Common myeloid progenitor, CD34-positive (primary cell): ENCODE measurements around the gene DDRGK1.
A peak's percentile ranks its signal among the peaks of the same experiment; 100 is the strongest.

Experiments used
- CTCF ChIA-PET: fragments of 350-600 bp; sonication (Branson Sonifier 250); formaldehyde crosslinking; loops from one replicate; lab custom pipeline; 2021; ENCODE audit warnings: antibody characterized with exemption; lab: Charles Lee
- POLR2A ChIA-PET: fragments of 350-600 bp; sonication (Branson Sonifier 250); formaldehyde crosslinking; loops from one replicate; lab custom pipeline; 2021; ENCODE audit warnings: antibody characterized with exemption; lab: Charles Lee
- DNase-seq, 3 donors: peaks; one replicate each; pipeline versions ENCODE4 v3.0.0 to v3.0.0-alpha.2; 2013
- H3K27ac ChIP-seq, 2 experiments: 1 replicate in 1 of 2; 2 replicates in 1 of 2; pipeline ENCODE4 v1.7.0; 2013; ENCODE audit warnings: inconsistent platforms in 2 of 2, low read length in 2 of 2, mild to moderate bottlenecking in 2 of 2, low read depth in 1 of 2, moderate library complexity in 1 of 2; ENCODE audit not compliant: severe bottlenecking in 2 of 2, insufficient read depth in 1 of 2, poor library complexity in 1 of 2
- H3K27me3 ChIP-seq, 5 experiments: replicated peaks in 2 of 5; 1 replicate in 3 of 5; 2 replicates in 2 of 5; pipeline versions ENCODE4 v1.6.1 to v1.7.0; 2013; ENCODE audit warnings: low read length in 4 of 5, mild to moderate bottlenecking in 2 of 5, moderate library complexity in 2 of 5, inconsistent platforms in 1 of 5; ENCODE audit not compliant: insufficient read depth in 5 of 5, control insufficient read depth in 4 of 5
- H3K36me3 ChIP-seq, 4 experiments: 1 replicate in 2 of 4; 2 replicates in 2 of 4; pipeline versions ENCODE4 v1.6.1 to v1.7.0; 2013; ENCODE audit warnings: low read length in 3 of 4, control low read depth in 1 of 4, mild to moderate bottlenecking in 1 of 4; ENCODE audit not compliant: control insufficient read depth in 4 of 4, insufficient read depth in 4 of 4
- H3K4me1 ChIP-seq, 4 experiments: 1 replicate in 3 of 4; 2 replicates in 1 of 4; pipeline versions ENCODE4 v1.6.1 to v1.7.1; 2013; ENCODE audit warnings: low read length in 3 of 4, mild to moderate bottlenecking in 3 of 4, control low read depth in 1 of 4, inconsistent platforms in 1 of 4, moderate library complexity in 1 of 4; ENCODE audit not compliant: control insufficient read depth in 4 of 4, insufficient read depth in 4 of 4; ENCODE audit errors: control extremely low read depth in 1 of 4
- H3K4me3 ChIP-seq, 7 experiments: 1 replicate in 4 of 7; 2 replicates in 3 of 7; pipeline versions ENCODE4 v1.5.1 to v1.7.0; 2013; ENCODE audit warnings: mild to moderate bottlenecking in 7 of 7, low read length in 6 of 7, moderate library complexity in 6 of 7, inconsistent platforms in 2 of 7, low read depth in 2 of 7, control low read depth in 1 of 7; ENCODE audit not compliant: insufficient read depth in 4 of 7, control insufficient read depth in 1 of 7; ENCODE audit errors: extremely low read depth in 1 of 7
- H3K9me3 ChIP-seq, 5 experiments: 1 replicate in 4 of 5; 2 replicates in 1 of 5; pipeline versions ENCODE4 v1.6.1 to v1.7.1; 2013; ENCODE audit warnings: low read length in 4 of 5, mild to moderate bottlenecking in 2 of 5, inconsistent platforms in 1 of 5, low read depth in 1 of 5, moderate library complexity in 1 of 5; ENCODE audit not compliant: control insufficient read depth in 4 of 5, insufficient read depth in 2 of 5; ENCODE audit errors: control extremely low read depth in 1 of 5
- WGBS: methylation state at CpG from one replicate; pipeline ENCODE4 v1.1.5; 2013; ENCODE audit not compliant: insufficient coverage; 5-methylcytosine and 5-hydroxymethylcytosine counted together

Gene DDRGK1

DNA sequence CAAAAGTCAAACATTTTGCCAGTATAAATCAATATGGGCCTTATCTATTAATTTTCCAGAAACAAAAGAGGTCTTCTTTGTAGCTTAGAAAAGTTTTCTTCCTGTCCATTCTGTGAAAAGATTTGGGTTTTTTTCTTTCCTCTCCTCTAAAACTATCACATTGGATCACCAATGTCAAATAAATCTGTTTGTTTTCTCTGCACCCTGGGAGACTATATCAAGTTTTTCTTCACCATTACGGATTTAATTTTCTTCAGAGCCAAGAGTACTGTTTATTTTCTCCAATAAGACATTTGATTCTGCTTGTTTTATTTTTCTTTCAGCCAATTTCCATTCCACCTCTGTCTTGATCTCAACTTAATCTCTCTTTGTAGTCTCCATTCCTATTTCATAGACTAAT lies 29.2 kb downstream of the DDRGK1 start:
- Histone ChIP-seq H3K27ac (no peak overlapping the region), H3K4me3 (no peak overlapping the region), H3K27me3 (peaks cover 4 to 29% (median 22%) of the 10 kb centered on the region in 5 experiments), H3K9me3 (no peaks in the 10 kb centered on the region), H3K36me3 (no peaks in the 10 kb centered on the region), H3K4me1 (peaks cover 0 to 20% (median 17%) of the 10 kb centered on the region in 4 experiments)
- DNase-seq = no peak
- 80% methylated on average over 1 of the region's 1 CpG for WGBS
- ChIA-PET CTCF (interaction anchor here (1.4 kb wide), 1 partner anchor 10 kb away, joined by 4 read pairs; no protein-coding TSS in a partner anchor), POLR2A (no interaction called here)

- POLR2A ChIA-PET = no interaction called here
- CTCF ChIA-PET = interaction anchor here (1.4 kb wide), 1 partner anchor 9 kb away, joined by 4 read pairs; no protein-coding TSS in a partner anchor
- peak in 2 of 3 donors; percentile 35 to 45 for DNase-seq
Observed at GRCh38 chr20:3174442-3175261, 29.8 kb downstream of the DDRGK1 start.

DNA sequence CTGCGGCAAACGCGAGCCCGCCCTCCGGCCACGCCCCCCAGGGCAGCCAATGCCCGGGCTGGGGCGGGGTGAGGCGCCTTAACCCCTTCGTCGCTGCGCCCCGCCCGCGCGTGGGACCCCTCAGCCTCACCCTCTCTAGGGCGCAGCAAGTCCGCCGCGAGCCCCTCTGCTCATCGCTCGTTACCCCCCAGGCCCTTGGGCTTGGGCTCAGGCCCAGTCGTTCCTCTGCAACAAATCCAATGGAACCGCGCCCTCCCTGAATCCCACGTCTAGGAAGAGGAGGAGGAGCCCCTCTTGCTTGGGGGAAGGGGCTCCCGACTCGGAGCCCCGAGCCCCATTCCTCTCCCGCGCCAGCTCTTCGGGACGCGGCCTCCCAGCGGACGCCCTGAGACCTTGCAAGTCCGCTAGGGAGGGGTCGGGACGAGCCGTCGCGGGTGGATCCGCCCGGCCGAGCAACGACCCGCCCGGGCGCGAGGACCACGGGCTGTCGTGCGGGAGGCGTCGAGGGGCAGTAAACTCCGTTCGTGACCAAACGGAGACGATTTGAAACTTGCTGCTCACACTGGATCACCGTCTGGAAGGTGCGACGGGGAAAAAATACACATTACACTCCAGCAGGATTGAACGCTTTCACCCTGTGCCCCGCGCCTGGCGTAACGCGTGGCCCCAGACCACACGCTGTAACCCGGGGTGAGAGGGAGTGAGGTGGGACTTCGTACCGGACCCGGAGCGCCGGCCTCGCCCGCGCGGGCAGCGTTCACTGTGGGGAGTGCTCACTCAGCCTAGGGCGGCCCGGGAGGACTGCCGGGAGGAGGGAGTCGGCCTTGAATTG lies 30.7 kb downstream of the DDRGK1 start:
- peak; percentile 44 to 87 (median 78) for DNase-seq
- ChIA-PET CTCF (no interaction called here), POLR2A (no interaction called here)
- Histone ChIP-seq H3K36me3 (no peaks in the 10 kb centered on the region), H3K27me3 (peaks cover 8 to 33% (median 24%) of the 10 kb centered on the region in 5 experiments), H3K27ac (no peak overlapping the region), H3K4me3 (peak overlapping the region; percentile 13 to 87 (median 75)), H3K9me3 (no peaks in the 10 kb centered on the region), H3K4me1 (peaks cover 0 to 20% (median 17%) of the 10 kb centered on the region in 4 experiments)
- 2% methylated on average over 81 of the region's 84 CpGs for WGBS

More at GRCh38 chr20:3174442-3175261, 29.8 kb downstream of the DDRGK1 start:
- H3K4me3 ChIP-seq = peak overlapping the region in 4 of 7 experiments; percentile 75 to 87 (median 79)
- no peaks in the 10 kb centered on the region for H3K36me3 ChIP-seq
- H3K9me3 ChIP-seq = no peaks in the 10 kb centered on the region
- peaks cover 4 to 29% (median 22%) of the 10 kb centered on the region in 5 experiments for H3K27me3 ChIP-seq
- no peak overlapping the region for H3K27ac ChIP-seq
- peaks cover 0 to 20% (median 17%) of the 10 kb centered on the region in 4 experiments for H3K4me1 ChIP-seq
- 17% methylated on average over 3 of the region's 13 CpGs for WGBS

DNA sequence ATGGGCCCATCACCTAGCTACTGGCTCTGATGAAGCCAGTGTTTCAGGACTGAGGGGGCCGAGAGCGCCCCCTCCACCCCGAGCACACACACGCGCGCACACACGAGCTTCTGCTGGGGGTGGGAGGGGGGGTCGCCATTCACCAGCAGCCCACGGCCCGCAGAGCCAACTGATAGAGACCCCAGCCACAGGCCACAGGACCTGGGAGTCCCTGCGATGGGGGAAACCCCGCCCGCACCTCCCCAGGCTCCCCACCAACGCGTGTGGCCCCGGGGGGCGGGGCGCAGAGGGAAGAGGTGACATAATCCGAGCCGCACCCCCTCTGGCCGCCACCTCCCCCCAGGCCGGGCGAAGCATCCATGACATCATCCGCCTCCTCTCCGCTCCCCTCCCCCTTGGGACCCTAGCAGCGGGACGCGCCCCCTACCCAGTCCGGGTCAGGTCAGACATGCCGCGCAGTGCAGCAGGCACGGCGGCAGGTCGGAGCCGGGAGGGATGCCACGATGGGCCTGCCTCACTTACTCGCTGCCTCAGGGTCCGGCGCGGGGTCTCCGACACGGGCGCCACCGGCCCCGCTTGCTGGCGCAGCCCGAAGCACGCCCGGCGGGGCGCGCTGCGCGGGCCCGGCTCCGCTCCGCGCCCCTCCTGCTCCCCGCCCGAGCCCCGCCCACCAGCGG lies 31.4 kb downstream of the DDRGK1 start, which contains the start of gene LZTS3:
Gene LZTS3 (minus strand): TSS at position 617 of the 677 bp plus-strand sequence. CDS start 6,386 bp downstream, outside the sequence.
- peak within 1 kb of the TSS; percentile 13 to 87 (median 78) for H3K4me3 ChIP-seq
- H3K9me3 ChIP-seq = no peaks in the 10 kb centered on the region
- H3K27me3 ChIP-seq = peaks cover 12 to 40% (median 27%) of the 10 kb centered on the region in 5 experiments
- ChIA-PET POLR2A (no interaction called here), CTCF (interaction anchor here (1.0 to 1.6 kb wide), 4 partner anchors 12 to 127 kb away, joined by 3 to 5 read pairs (median 3); partner anchors contain the start of genes FASTKD5, MRPS26 and UBOX5)
- no peaks in the 10 kb centered on the region for H3K36me3 ChIP-seq
- peak within 1 kb of the TSS in 1 of 2 experiments; percentile 70 for H3K27ac ChIP-seq
- 1% methylated on average over 49 of the region's 62 CpGs for WGBS
- peak; percentile 77 to 94 (median 93) for DNase-seq
- H3K4me1 ChIP-seq = peaks cover 0 to 25% (median 19%) of the 10 kb centered on the region in 4 experiments

GRCh38 chr20:3172126-3172932 lies 32.2 kb downstream of the DDRGK1 start:
- no peak for DNase-seq
- Histone ChIP-seq H3K9me3 (no peaks in the 10 kb centered on the region), H3K4me3 (peak overlapping the region; percentile 13 to 87 (median 78)), H3K27me3 (peaks cover 14 to 48% (median 28%) of the 10 kb centered on the region in 5 experiments), H3K27ac (no peak overlapping the region), H3K4me1 (peaks cover 0 to 29% (median 21%) of the 10 kb centered on the region in 4 experiments), H3K36me3 (no peaks in the 10 kb centered on the region)
- 55% methylated on average over 3 of the region's 5 CpGs for WGBS
- ChIA-PET POLR2A (interaction anchor here (0.8 kb wide), 1 partner anchor 10 kb away, joined by 3 read pairs; no protein-coding TSS in a partner anchor), CTCF (interaction anchor here (1.0 to 1.9 kb wide), 5 partner anchors 10 to 126 kb away, joined by 3 to 10 read pairs (median 3); partner anchors contain the start of genes FASTKD5, MRPS26 and UBOX5)
